Astrocyte (in vitro differentiated cells and primary cell): Measurements from ENCODE around the gene CEP63. TPM values are rescaled to one million over a fixed set of nuclear protein-coding genes. Genes with fewer than 3 reads are reported as not detected.

ENCODE experiments used
- DNase-seq: peaks from one replicate; pipeline ENCODE4 v3.0.0-alpha.2; 2010; ENCODE audit warnings: low read depth
- FAIRE-seq: peaks from 2 replicates; lab custom pipeline; 2011; peaks lifted over from hg19 to GRCh38; lab: Jason Lieb, UNC
- H2AFZ ChIP-seq: 2 replicates; pipeline ENCODE4 v1.6.0; 2012; ENCODE audit warnings: low read depth, low read length, inconsistent platforms
- H3K27ac ChIP-seq: 2 replicates; pipeline ENCODE4 v1.5.1; 2011; ENCODE audit warnings: low read depth, low read length, inconsistent platforms
- H3K27me3 ChIP-seq: 2 replicates; pipeline ENCODE4 v1.6.0; 2011; ENCODE audit warnings: low read length, inconsistent platforms; ENCODE audit not compliant: insufficient read depth
- H3K36me3 ChIP-seq: 2 replicates; pipeline ENCODE4 v1.5.1; 2011; ENCODE audit warnings: low read length, inconsistent platforms; ENCODE audit not compliant: insufficient read depth
- H3K4me1 ChIP-seq: 2 replicates; pipeline ENCODE4 v1.5.1; 2011; ENCODE audit warnings: low read length, inconsistent platforms; ENCODE audit not compliant: insufficient read depth
- H3K4me2 ChIP-seq: 2 replicates; pipeline ENCODE4 v1.6.0; 2012; ENCODE audit warnings: low read length, inconsistent platforms
- H3K4me3 ChIP-seq: 2 replicates; pipeline ENCODE4 v1.5.1; 2011; ENCODE audit warnings: low read depth, mild to moderate bottlenecking, low read length, inconsistent platforms; ENCODE audit not compliant: insufficient read depth
- H3K79me2 ChIP-seq: 2 replicates; pipeline ENCODE4 v1.6.0; 2012; ENCODE audit warnings: mild to moderate bottlenecking, low read length, inconsistent platforms; ENCODE audit not compliant: insufficient read depth
- H3K9ac ChIP-seq: 2 replicates; pipeline ENCODE4 v1.6.0; 2012; ENCODE audit warnings: mild to moderate bottlenecking, low read length, inconsistent platforms
- H3K9me3 ChIP-seq: 2 replicates; pipeline ENCODE4 v1.5.1; 2012; ENCODE audit warnings: low read depth, mild to moderate bottlenecking, low read length, inconsistent platforms; ENCODE audit not compliant: insufficient read depth
- H4K20me1 ChIP-seq: 2 replicates; pipeline ENCODE4 v1.6.0; 2012; ENCODE audit warnings: low read length, inconsistent platforms; ENCODE audit not compliant: insufficient read depth
- H3K27ac Mint-ChIP-seq: one replicate; pipeline ENCODE4 v1.8.0; 2021; ENCODE audit warnings: mild to moderate bottlenecking, mixed read lengths; ENCODE audit not compliant: unreplicated experiment
- H3K27me3 Mint-ChIP-seq: one replicate; pipeline ENCODE4 v1.8.0; 2021; ENCODE audit warnings: low read depth, mixed read lengths; ENCODE audit not compliant: unreplicated experiment
- H3K36me3 Mint-ChIP-seq: one replicate; pipeline ENCODE4 v1.8.0; 2021; ENCODE audit warnings: low read depth, mixed read lengths; ENCODE audit not compliant: unreplicated experiment
- H3K4me1 Mint-ChIP-seq: one replicate; pipeline ENCODE4 v1.8.0; 2021; ENCODE audit warnings: low read depth, mixed read lengths; ENCODE audit not compliant: unreplicated experiment
- H3K4me3 Mint-ChIP-seq: one replicate; pipeline ENCODE4 v1.8.0; 2021; ENCODE audit warnings: mild to moderate bottlenecking, moderate library complexity, mixed read lengths; ENCODE audit not compliant: unreplicated experiment
- H3K9me3 Mint-ChIP-seq: one replicate; pipeline ENCODE4 v1.8.0; 2021; ENCODE audit warnings: mild to moderate bottlenecking, mixed read lengths; ENCODE audit not compliant: unreplicated experiment
- EZH2 ChIP-seq: IDR thresholded peaks from 2 replicates; pipeline ENCODE4 v1.6.1; 2012; ENCODE audit warnings: mild to moderate bottlenecking, low read length, inconsistent platforms; ENCODE audit not compliant: insufficient read depth
- total RNA-seq: library from RNA; stranded (reverse); gene quantifications from 2 replicates; pipeline ENCODE4 v1.2.1, GENCODE V29; 2021
- TF ChIP-seq, protein P1 (sequence below): IDR thresholded peaks from 2 replicates; pipeline ENCODE4 v1.5.1; 2011; ENCODE audit warnings: low read depth, mild to moderate bottlenecking, inconsistent platforms, low read length, moderate library complexity; ENCODE audit not compliant: insufficient read depth

CEP63 gene
- total RNA-seq, 1 donor from 2014 or later: 21.3 TPM

DNA sequence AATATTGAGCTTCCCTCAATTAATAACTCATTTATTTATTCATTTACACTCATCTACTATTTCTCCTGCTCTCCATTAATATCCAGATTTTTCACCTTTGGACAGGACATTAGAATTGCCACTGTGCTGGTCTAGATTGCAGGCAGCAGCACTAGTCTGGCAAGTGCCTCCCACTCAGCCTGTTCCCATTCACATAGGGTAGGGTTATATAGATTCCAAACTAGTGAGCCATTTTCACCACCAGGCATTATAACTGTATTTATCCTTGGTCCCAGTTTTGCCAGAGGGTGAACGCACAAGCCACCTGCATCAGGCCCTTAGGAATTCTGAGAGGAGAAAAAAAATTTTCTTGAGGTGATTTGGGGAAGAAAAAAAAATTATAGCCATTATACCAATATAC is 44.5 kb upstream of the CEP63 start:
- Histone ChIP-seq H3K4me2 (no peak overlapping the region), H3K36me3 (no peaks in the 10 kb centered on the region), H3K27ac (no peak overlapping the region), H3K27me3 (no peaks in the 10 kb centered on the region), H3K4me3 (no peak overlapping the region), H2AFZ (no peak overlapping the region), H3K9me3 (no peaks in the 10 kb centered on the region), H3K79me2 (no peaks in the 10 kb centered on the region), H3K4me1 (peaks cover 7% of the 10 kb centered on the region), H4K20me1 (no peaks in the 10 kb centered on the region), H3K9ac (no peak overlapping the region)
- Mint-ChIP-seq H3K27ac (no peak overlapping the region), H3K27me3 (no peaks in the 10 kb centered on the region), H3K36me3 (no peaks in the 10 kb centered on the region), H3K9me3 (peaks cover 2% of the 10 kb centered on the region), H3K4me3 (no peak overlapping the region), H3K4me1 (peaks cover 32% of the 10 kb centered on the region)
- DNase-seq: no peak
- TF ChIP-seq, protein P1, sequence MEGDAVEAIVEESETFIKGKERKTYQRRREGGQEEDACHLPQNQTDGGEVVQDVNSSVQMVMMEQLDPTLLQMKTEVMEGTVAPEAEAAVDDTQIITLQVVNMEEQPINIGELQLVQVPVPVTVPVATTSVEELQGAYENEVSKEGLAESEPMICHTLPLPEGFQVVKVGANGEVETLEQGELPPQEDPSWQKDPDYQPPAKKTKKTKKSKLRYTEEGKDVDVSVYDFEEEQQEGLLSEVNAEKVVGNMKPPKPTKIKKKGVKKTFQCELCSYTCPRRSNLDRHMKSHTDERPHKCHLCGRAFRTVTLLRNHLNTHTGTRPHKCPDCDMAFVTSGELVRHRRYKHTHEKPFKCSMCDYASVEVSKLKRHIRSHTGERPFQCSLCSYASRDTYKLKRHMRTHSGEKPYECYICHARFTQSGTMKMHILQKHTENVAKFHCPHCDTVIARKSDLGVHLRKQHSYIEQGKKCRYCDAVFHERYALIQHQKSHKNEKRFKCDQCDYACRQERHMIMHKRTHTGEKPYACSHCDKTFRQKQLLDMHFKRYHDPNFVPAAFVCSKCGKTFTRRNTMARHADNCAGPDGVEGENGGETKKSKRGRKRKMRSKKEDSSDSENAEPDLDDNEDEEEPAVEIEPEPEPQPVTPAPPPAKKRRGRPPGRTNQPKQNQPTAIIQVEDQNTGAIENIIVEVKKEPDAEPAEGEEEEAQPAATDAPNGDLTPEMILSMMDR: no peak
- no peak for TF ChIP-seq EZH2
- FAIRE-seq: no peak

DNA sequence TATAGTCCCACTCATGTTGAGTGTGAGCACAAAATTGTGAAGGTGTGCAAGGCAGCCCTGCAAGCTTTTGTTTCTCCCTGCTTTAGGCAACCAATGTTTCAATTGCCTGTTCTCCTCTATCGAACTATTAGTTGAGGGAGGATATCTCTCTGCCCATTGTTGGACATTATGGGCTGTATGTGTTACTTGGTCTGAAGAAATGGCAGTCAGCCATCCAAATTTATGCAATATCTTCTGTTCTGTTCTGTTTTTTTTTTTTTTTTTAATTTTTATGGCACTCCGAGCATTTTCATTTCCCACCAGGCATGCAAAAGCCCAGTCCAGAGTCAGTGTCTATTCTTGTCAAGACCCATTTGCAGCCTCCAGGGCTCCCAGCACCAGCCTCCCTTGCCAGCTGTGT is 44.0 kb upstream of the CEP63 start:
- Histone ChIP-seq H4K20me1 (no peaks in the 10 kb centered on the region), H3K4me3 (no peak overlapping the region), H3K9ac (no peak overlapping the region), H3K4me1 (peaks cover 12% of the 10 kb centered on the region), H2AFZ (no peak overlapping the region), H3K9me3 (no peaks in the 10 kb centered on the region), H3K36me3 (no peaks in the 10 kb centered on the region), H3K4me2 (no peak overlapping the region), H3K27ac (no peak overlapping the region), H3K27me3 (no peaks in the 10 kb centered on the region), H3K79me2 (no peaks in the 10 kb centered on the region)
- Mint-ChIP-seq H3K4me1 (peaks cover 34% of the 10 kb centered on the region), H3K27me3 (no peaks in the 10 kb centered on the region), H3K4me3 (no peak overlapping the region), H3K9me3 (peaks cover 2% of the 10 kb centered on the region), H3K36me3 (no peaks in the 10 kb centered on the region), H3K27ac (no peak overlapping the region)
- DNase-seq (no peak), FAIRE-seq (no peak)
- TF ChIP-seq, protein P1: no peak
- TF ChIP-seq EZH2: no peak

DNA sequence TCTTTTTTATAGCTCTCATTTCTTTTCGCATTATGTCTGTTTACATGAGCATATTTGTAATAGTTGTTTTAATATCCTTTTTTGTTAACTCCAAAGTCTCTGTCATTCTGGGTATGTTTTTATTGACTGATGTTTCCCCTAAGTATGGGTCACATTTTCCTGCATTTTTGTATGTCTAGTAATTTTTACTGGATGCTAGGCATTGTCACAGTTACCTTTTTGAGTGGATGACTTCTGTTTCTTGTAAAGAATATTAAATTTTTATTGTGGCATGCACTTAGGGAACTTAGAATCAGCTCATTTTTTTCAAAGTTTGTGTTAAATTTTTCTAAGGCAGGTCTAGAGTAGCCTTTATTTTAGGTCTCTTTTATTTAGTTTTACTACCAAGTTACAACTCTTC is 40.8 kb upstream of the CEP63 start:
- no peak overlapping the region for H3K27ac ChIP-seq
- FAIRE-seq (no peak), DNase-seq (no peak)
- no peak for TF ChIP-seq EZH2
- TF ChIP-seq, protein P1: no peak
- no peak overlapping the region for H3K4me3 ChIP-seq
- no peaks in the 10 kb centered on the region for H3K36me3 ChIP-seq
- H2AFZ ChIP-seq: no peak overlapping the region
- no peak overlapping the region for H3K9ac ChIP-seq
- Mint-ChIP-seq H3K4me3 (no peak overlapping the region), H3K27me3 (no peaks in the 10 kb centered on the region), H3K36me3 (peaks cover 2% of the 10 kb centered on the region), H3K4me1 (peaks cover 32% of the 10 kb centered on the region), H3K9me3 (peaks cover 4% of the 10 kb centered on the region), H3K27ac (no peak overlapping the region)
- H4K20me1 ChIP-seq: no peaks in the 10 kb centered on the region
- H3K9me3 ChIP-seq: no peaks in the 10 kb centered on the region
- H3K4me2 ChIP-seq: peak overlapping the region; percentile 35
- H3K79me2 ChIP-seq: no peaks in the 10 kb centered on the region
- H3K27me3 ChIP-seq: no peaks in the 10 kb centered on the region
- peaks cover 19% of the 10 kb centered on the region for H3K4me1 ChIP-seq
